ENCODE measurements around the gene IL27RA.

- TF ChIP-seq CTCF (IDR thresholded peaks at IDR 0.05; ENCODE audit: low read depth, low read length) (no peak), POLR2A (IDR thresholded peaks at IDR 0.05; ENCODE audit: extremely low read depth, insufficient read length) (no peak), MAX (IDR thresholded peaks at IDR 0.05; ENCODE audit: low read depth, low read length) (no peak), MYC (IDR thresholded peaks at IDR 0.05; ENCODE audit: low read depth, low read length) (no peak)
Observed at GRCh38 chr19:14053032-14053431, 21.5 kb downstream of the IL27RA start.
